ENCODE measurements around the gene KCNQ2. TPM values are rescaled to one million over a fixed set of nuclear protein-coding genes. Genes with fewer than 3 reads are reported as not detected.

KCNQ2 gene
- total and polyA plus RNA-seq, 2 experiments from 2014 or later, result 68.5 to 92.4 TPM

GRCh38 chr20:63387393-63387792, 85.1 kb downstream of the KCNQ2 start:
- no peak for ATAC-seq

More at GRCh38 chr20:63387393-63387792, 85.1 kb downstream of the KCNQ2 start:
- H3K4me2 ChIP-seq, result no peak overlapping the region
- peaks cover 39% of the 10 kb centered on the region for H3K36me3 Mint-ChIP-seq (ENCODE audit: low read depth)
- peaks cover 23% of the 10 kb centered on the region for H3K27me3 Mint-ChIP-seq (ENCODE audit: insufficient read depth, low read depth, poor library complexity)
- peaks cover 14% of the 10 kb centered on the region for H3F3A ChIP-seq (replicated peaks; ENCODE audit: low read depth)
- H3K4me1 ChIP-seq (ENCODE audit: insufficient read depth), result no peaks in the 10 kb centered on the region
- no peak overlapping the region for H3K4me3 ChIP-seq
- TF ChIP-seq EZH2 (IDR thresholded peaks at IDR 0.05; ENCODE audit: low read depth, unreplicated experiment), result no peak
- TF ChIP-seq ETS1 (IDR thresholded peaks at IDR 0.05), result no peak
- no peak for TF ChIP-seq NANOG (IDR thresholded peaks at IDR 0.05; ENCODE audit: borderline replicate concordance)
- no peak for TF ChIP-seq EZH2phosphoT487 (IDR thresholded peaks at IDR 0.05; ENCODE audit: unreplicated experiment)
- TF ChIP-seq CTCF (conservative IDR thresholded peaks at IDR 0.05; ENCODE audit: low read depth in 2 of 2), result no peak
- TF ChIP-seq ZNF462 (CRISPR knock-in tag; IDR thresholded peaks at IDR 0.05), result no peak
- no peak for TF ChIP-seq ZNF114 (CRISPR knock-in tag; IDR thresholded peaks at IDR 0.05)
- no peak for TF ChIP-seq JUNB (IDR thresholded peaks at IDR 0.05; ENCODE audit: unreplicated experiment)
- TF ChIP-seq CREB1 (CRISPR knock-in tag; IDR thresholded peaks at IDR 0.05; ENCODE audit: low read depth), result no peak
- no peak for TF ChIP-seq ZNF331 (CRISPR knock-in tag; IDR thresholded peaks at IDR 0.05; ENCODE audit: low read depth)
- no peak for TF ChIP-seq REST (IDR thresholded peaks at IDR 0.05; ENCODE audit: unreplicated experiment)
- TF ChIP-seq STAT1 (IDR thresholded peaks at IDR 0.05; ENCODE audit: unreplicated experiment), result no peak
- no peak for TF ChIP-seq POLR2AphosphoS5 (IDR thresholded peaks at IDR 0.05; ENCODE audit: low read depth)
- no peaks in the 10 kb centered on the region for H4K20me1 ChIP-seq (replicated peaks; ENCODE audit: insufficient read depth)
- peaks cover 72% of the 10 kb centered on the region for H3K9me3 Mint-ChIP-seq
- no peaks in the 10 kb centered on the region; the same call in 1 of the 2 replicates for H3K36me3 ChIP-seq (ENCODE audit: insufficient read depth)
- no peaks in the 10 kb centered on the region for H3K27me3 ChIP-seq (ENCODE audit: insufficient read depth)
- H3K4me1 Mint-ChIP-seq, result peaks cover 7% of the 10 kb centered on the region
- H3K4me3 Mint-ChIP-seq, result no peak overlapping the region
- H3K27ac ChIP-seq (ENCODE audit: low read depth), result no peak overlapping the region
- H2AFZ ChIP-seq, result no peak overlapping the region
- no peak for DNase-seq (ENCODE audit: low spot score)
- peaks cover 4% of the 10 kb centered on the region; the same call in 1 of the 2 replicates for H3K9me2 ChIP-seq (ENCODE audit: insufficient read depth)
- H3K79me2 ChIP-seq (replicated peaks; ENCODE audit: insufficient read depth), result no peaks in the 10 kb centered on the region
- no peak overlapping the region for H3K27ac Mint-ChIP-seq

Measured in GM23338 (cell line).